Testis (tissue), 3 donors: ENCODE measurements around the gene SEPTIN8. TPM values are rescaled to one million over a fixed set of nuclear protein-coding genes. Genes with fewer than 3 reads are reported as not detected.

Source experiments
- DNase-seq: peaks from one replicate; pipeline ENCODE4 v3.0.0-alpha.2; 2019
- H3K27ac ChIP-seq, 2 donors: fragments of 200-600 bp; sonication (generic); one replicate each; pipeline ENCODE4 v1.5.1; 2019
- H3K27me3 ChIP-seq: fragments of 200-600 bp; sonication (generic); one replicate; pipeline ENCODE4 v1.5.1; 2019
- H3K36me3 ChIP-seq: fragments of 200-600 bp; sonication (generic); one replicate; pipeline ENCODE4 v1.5.1; 2017; ENCODE audit warnings: low read depth; ENCODE audit errors: missing control alignments
- H3K4me1 ChIP-seq: fragments of 200-600 bp; sonication (generic); one replicate; pipeline ENCODE4 v1.5.1; 2019
- H3K4me3 ChIP-seq, 2 donors: fragments of 200-600 bp; sonication (generic); one replicate each; pipeline ENCODE4 v1.5.1; 2017 to 2019
- H3K9me3 ChIP-seq: fragments of 200-600 bp; sonication (generic); one replicate; pipeline ENCODE4 v1.5.1; 2017
- CTCF ChIP-seq, 3 experiments: fragments of 450-650 bp in 2 of 3; fragments of 200-600 bp in 1 of 3; sonication (generic) in 1 of 3; IDR thresholded peaks; one replicate each; pipeline ENCODE4 v1.5.1; 2016 to 2019; ENCODE audit warnings: antibody characterized with exemption in 3 of 3, mild to moderate bottlenecking in 2 of 3, moderate library complexity in 1 of 3
- POLR2A ChIP-seq: fragments of 450-650 bp; IDR thresholded peaks from one replicate; pipeline ENCODE4 v1.6.1; 2017; ENCODE audit warnings: antibody characterized with exemption, mild to moderate bottlenecking, moderate library complexity
- WGBS, 2 donors: methylation state at CpG; one replicate each; pipeline ENCODE4 v1.1.5; 2018; 5-methylcytosine and 5-hydroxymethylcytosine counted together
- intact Hi-C: fragments of 100-400 bp; cut with DNase I; formaldehyde crosslinking; loops from one replicate; pipeline ENCODE4 v1.15.1; 2023; ENCODE audit warnings: low total_unique reads
- polyA plus RNA-seq: library from polyadenylated mRNA; stranded (reverse); fragments of 350-450 nt; fragmentation: Illumina TruSeq; extraction: RNeasy Lipid Tissue Mini Kit (QIAGEN cat#74804); gene quantifications from one replicate; pipeline ENCODE4 v1.2.3, GENCODE V29; 2014; ENCODE audit warnings: low read depth, low replicate concordance; ENCODE audit not compliant: insufficient read depth
- total RNA-seq, 2 donors: library from RNA; depleted of rRNA; stranded (reverse); fragments of >200 nt; gene quantifications; one replicate each; pipeline ENCODE4 v1.2.3, GENCODE V29; 2016

SEPTIN8 gene
- total and polyA plus RNA-seq, 3 donors from 2014 or later, result 12.4 to 16.4 (median 13.9) TPM

DNA sequence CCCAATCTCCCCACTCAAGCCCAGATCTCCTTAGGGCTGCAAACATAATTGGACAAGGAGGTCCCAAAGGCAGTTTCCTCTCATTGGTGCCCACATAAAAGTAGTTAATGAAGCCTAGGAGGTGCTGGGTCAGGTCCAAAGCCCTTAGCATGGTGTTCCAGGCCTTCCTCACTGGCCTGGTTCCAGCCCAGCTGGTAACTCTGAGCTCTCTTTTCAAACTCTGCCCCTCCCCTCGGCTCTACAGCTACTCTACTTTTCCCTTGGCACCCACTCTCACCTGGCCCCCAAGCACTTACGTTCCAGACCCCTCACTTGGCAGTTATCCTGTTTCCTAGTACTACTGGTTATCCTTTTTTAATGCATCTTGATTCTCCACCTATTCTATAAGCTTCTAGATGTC lies 9.9 kb downstream of the SEPTIN8 start:
- no peak overlapping the region for H3K4me3 ChIP-seq
- TF ChIP-seq CTCF (IDR thresholded peaks at IDR 0.05) (no peak), POLR2A (no peak)
- DNase-seq, result no peak
- no peaks in the 10 kb centered on the region for H3K27me3 ChIP-seq
- WGBS, 2 donors, result 57 to 67% methylated on average over 2 of the region's 2 CpGs
- intact Hi-C loops, result no loop called here
- no peak overlapping the region for H3K27ac ChIP-seq
- no peaks in the 10 kb centered on the region for H3K36me3 ChIP-seq
- H3K9me3 ChIP-seq, result no peaks in the 10 kb centered on the region
- peaks cover 24% of the 10 kb centered on the region for H3K4me1 ChIP-seq

- WGBS, 2 donors, result 92 to 100% methylated on average over 1 of the region's 1 CpG
- H3K27ac ChIP-seq, result no peak overlapping the region
- peaks cover 21% of the 10 kb centered on the region for H3K4me1 ChIP-seq
- DNase-seq, result no peak
- no peaks in the 10 kb centered on the region for H3K27me3 ChIP-seq
- intact Hi-C loops, result no loop called here
- H3K4me3 ChIP-seq, result no peak overlapping the region
- no peak for TF ChIP-seq CTCF (IDR thresholded peaks at IDR 0.05)
- no peak for TF ChIP-seq POLR2A
- no peaks in the 10 kb centered on the region for H3K36me3 ChIP-seq
- H3K9me3 ChIP-seq, result no peaks in the 10 kb centered on the region
Observed at GRCh38 chr5:132766806-132767055, 10.3 kb downstream of the SEPTIN8 start.

GRCh38 chr5:132766020-132766805 lies 10.8 kb downstream of the SEPTIN8 start:
- H3K9me3 ChIP-seq, result no peaks in the 10 kb centered on the region
- no peaks in the 10 kb centered on the region for H3K36me3 ChIP-seq
- DNase-seq, result no peak
- intact Hi-C loops, result no loop called here
- no peak overlapping the region for H3K27ac ChIP-seq
- TF ChIP-seq CTCF (IDR thresholded peaks at IDR 0.05), result no peak
- no peaks in the 10 kb centered on the region for H3K27me3 ChIP-seq
- peaks cover 15% of the 10 kb centered on the region for H3K4me1 ChIP-seq
- H3K4me3 ChIP-seq, result no peak overlapping the region
- 91 to 94% methylated on average over 10 to 14 of the region's 14 CpGs for WGBS, 2 donors

DNA sequence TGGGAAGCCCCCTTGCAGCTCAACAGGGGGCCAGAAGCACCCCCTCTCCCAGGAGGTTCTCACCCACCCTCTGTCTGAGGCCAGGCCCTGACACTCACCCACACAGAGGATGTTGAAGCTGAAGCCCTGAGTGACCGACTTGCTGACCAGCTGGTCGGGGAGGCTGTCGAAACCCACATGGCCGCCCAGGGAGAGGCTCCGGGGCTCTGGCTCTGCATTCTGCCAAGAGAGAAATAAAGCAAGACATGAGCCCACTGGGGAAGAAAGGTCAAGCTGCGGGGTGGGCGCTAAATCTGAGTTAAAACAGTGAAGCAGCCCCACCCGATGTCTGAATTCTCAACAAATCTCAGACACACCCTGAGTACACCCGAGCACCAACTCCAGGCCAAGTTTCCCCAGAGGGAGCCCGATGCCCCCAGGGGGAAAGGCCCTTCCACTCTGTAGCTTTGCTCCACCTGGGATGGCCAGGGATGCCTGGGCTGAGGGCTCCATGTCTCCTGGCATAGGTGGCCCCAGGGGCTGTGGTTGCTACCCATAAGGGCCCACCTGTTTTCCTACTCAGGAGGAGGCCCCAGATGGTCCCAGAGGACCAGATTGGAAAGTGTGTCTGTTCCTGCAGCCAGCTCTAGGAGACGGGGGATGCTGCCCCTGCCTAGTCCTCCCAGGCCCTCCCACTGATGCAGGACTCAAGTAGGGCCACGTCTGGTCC lies 11.6 kb downstream of the SEPTIN8 start:
- H3K27me3 ChIP-seq, result no peaks in the 10 kb centered on the region
- H3K4me3 ChIP-seq, result no peak overlapping the region
- H3K9me3 ChIP-seq, result no peaks in the 10 kb centered on the region
- H3K27ac ChIP-seq, result no peak overlapping the region
- intact Hi-C loops, result no loop called here
- no peak for TF ChIP-seq POLR2A
- no peak for TF ChIP-seq CTCF (IDR thresholded peaks at IDR 0.05)
- 89 to 90% methylated on average over 11 to 12 of the region's 12 CpGs for WGBS, 2 donors
- peaks cover 12% of the 10 kb centered on the region for H3K4me1 ChIP-seq
- no peak for DNase-seq
- H3K36me3 ChIP-seq, result no peaks in the 10 kb centered on the region
